Measurements from ENCODE around the gene COX19.

Gene COX19

DNA sequence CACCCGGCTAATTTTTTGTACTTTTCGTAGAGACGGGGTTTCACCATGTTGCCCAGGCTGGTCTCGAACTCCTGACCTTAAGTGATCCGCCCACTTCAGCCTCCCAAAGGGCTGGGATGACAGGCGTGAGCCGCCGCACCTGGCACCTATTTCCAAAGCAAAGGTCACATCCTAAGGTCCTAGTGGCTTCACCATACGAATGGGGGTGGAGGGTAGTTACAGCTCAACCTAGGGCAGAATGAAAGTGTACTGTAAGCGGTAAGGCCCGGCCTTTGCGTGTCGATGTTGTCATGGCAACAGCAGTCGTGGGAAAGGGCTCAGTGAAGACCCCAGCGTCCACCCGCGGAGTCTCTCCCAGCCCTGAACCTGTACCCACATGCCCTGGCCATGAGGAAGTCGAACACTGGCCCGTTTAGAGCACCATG is 1.6 kb upstream of the COX19 start:
- TF ChIP-seq, protein P1, sequence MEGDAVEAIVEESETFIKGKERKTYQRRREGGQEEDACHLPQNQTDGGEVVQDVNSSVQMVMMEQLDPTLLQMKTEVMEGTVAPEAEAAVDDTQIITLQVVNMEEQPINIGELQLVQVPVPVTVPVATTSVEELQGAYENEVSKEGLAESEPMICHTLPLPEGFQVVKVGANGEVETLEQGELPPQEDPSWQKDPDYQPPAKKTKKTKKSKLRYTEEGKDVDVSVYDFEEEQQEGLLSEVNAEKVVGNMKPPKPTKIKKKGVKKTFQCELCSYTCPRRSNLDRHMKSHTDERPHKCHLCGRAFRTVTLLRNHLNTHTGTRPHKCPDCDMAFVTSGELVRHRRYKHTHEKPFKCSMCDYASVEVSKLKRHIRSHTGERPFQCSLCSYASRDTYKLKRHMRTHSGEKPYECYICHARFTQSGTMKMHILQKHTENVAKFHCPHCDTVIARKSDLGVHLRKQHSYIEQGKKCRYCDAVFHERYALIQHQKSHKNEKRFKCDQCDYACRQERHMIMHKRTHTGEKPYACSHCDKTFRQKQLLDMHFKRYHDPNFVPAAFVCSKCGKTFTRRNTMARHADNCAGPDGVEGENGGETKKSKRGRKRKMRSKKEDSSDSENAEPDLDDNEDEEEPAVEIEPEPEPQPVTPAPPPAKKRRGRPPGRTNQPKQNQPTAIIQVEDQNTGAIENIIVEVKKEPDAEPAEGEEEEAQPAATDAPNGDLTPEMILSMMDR (conservative IDR thresholded peaks at IDR 0.05): no peak
- H3K27ac ChIP-seq: peak overlapping the region; percentile 72

DNA sequence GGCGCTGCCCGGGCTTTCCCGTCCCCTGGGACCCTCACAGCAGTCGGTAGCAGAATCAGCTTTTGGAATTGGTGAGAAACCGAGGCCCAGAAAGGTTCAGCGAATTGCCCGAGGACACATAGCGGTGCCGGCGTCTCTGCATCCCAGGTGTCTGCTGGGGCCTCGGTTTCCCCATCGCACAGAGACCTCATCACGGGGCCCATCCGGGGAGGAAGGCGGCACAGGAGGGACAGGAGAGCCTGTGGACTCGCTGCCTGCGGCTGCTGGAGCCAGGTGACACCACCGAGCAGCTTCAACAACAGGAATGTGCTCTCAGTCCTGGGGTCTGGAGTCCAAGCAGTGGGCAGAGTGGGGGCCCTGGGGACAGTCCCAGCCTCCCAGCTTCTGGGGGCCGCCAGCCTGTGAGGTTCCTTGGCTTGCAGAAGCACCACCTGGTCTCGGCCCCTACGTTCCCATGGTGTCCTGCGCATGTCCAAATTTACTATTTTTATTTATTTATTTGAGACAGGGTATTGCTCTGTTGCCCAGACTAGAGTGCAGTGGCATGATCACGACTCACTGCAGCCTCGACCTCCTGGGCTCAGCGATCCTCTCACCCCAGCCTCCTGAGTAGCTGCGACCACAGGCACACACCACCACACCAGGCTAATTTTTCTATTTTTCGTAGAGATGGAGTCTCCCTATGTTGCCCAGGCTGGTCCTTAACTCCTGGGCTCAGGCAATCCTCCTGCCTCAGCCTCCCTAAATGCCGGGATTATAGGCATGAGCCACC is 539 bp upstream of the COX19 start:
- TF ChIP-seq, protein P1 (conservative IDR thresholded peaks at IDR 0.05): no peak
- H3K27ac ChIP-seq: peak overlapping the region; percentile 88

DNA sequence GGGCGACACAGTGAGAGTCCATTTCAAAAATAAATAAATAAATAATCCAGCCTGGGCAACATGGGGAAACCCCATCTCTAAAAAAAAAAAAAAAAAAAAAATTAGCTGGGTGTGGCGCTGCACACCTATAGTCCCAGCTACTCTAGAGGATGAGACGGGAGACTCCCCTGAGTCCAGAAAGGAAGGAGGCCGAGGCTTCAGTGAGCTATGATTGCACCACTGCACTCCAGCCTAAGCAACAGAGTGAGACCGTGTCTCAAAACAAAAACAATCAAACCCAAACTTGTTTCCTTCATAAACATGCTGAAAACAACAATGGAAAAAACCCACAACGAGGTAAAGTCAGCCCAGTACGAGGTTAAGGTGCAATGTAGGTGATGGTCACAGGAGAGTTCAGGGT is 1.2 kb downstream of the COX19 start:
- peak overlapping the region; percentile 88 for H3K27ac ChIP-seq
- TF ChIP-seq, protein P1 (conservative IDR thresholded peaks at IDR 0.05): no peak

DNA sequence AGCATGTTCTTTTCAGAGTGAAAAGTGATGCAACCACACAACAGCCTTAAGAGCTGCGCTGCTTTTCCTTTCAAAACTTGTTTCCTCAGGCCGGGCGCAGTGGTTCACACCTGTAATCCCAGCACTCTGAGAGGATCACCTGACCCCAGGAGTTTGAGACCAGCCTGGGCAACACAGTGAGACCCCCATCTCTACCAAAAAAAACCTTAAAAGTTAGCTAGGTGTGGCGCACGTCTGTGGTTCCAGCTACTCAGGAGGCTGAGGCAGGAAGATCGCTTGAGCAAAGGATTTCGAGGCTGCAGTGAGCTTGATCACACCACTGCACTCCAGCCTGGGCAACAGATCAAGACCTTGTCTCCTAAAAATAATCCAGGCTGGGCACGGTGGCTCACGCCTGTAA is 2.0 kb downstream of the COX19 start:
- TF ChIP-seq, protein P1 (conservative IDR thresholded peaks at IDR 0.05): no peak
- no peak overlapping the region for H3K27ac ChIP-seq

DNA sequence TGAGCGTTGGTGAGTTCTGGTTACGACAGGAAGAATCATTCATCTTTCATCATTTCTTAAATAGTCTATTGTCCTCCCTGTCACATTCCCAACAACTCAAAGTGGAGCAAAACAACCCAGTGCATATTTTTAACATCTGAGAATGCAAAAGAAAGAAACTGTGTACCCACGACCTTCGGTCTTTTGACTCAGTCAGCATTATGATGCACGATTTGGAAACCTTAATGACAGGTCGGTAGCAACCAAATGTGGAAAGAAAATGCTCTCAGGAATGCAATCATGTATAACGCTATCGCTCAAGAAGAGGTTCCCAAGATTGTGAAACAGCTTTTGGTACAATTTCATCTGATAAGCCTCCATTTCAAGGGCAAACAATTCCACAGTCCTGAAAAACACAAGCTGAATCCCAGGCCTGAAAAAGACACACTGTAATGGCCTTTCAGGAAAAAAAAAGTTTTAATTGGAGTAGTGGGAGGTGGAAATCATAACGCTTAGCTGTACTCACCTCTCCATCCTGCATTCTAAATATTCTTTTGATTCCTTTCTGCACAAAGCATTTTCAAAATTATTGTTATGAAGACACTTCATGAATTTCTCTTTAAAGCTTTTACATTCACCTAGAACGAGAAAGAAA is 2.6 kb downstream of the COX19 start:
- TF ChIP-seq, protein P1 (conservative IDR thresholded peaks at IDR 0.05): no peak
- H3K27ac ChIP-seq: no peak overlapping the region

DNA sequence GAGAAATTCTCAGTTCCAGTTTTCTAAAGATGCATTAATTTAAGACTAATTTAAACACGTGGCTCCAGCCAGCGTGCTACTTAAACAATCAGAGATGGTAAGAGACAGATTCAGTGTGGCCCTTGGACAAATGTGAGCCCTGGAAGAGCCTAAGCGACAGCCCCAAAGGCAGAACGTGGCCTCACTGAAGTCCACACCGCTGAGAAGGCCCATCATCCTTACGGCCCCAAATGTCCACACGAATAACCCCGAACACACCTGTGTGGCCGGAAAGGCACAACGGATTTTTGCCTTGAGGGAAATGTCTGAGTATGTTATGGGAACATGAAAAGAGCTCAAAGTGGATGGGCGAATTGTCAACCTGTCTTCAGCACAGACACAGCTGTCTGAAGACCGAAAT is 3.2 kb downstream of the COX19 start:
- no peak overlapping the region for H3K27ac ChIP-seq
- TF ChIP-seq, protein P1 (conservative IDR thresholded peaks at IDR 0.05): no peak

DNA sequence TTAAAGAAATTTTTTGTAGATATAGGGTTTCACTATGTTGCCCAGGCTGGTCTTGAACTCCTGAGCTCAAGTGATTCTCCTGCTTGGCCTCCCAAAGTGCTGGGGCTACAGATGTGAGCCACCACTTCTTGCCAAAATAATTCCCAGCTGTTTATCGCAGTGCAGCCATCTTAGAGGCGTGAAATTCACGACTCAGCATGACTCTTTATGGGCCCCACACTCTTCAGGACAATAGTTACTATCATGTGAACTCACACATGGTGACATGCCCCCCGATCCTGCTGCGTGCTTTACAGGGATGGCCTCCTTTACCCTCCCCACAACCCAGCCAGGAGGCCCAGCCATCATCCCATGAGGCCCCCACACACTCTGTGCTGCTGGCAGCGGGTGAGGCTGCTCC is 4.6 kb downstream of the COX19 start:
- no peak overlapping the region for H3K27ac ChIP-seq
- TF ChIP-seq, protein P1 (conservative IDR thresholded peaks at IDR 0.05): no peak

All from VCaP (cell line).